ENCODE data around the gene ADRA2B. TPM values are rescaled to one million over a fixed set of nuclear protein-coding genes. Genes with fewer than 3 reads are reported as not detected.

The ADRA2B gene
- polyA plus RNA-seq, 4 donors: 0.69 to 1.5 TPM; not detected in 2

- H3K9me3 ChIP-seq (ENCODE audit: control insufficient read depth in 2 of 2, insufficient read depth in 1 of 2, low read depth in 1 of 2, low read length in 1 of 2): no peaks in the 10 kb centered on the region
- peaks cover 0 to 9% (median 0%) of the 10 kb centered on the region in 3 donors for H3K36me3 ChIP-seq (ENCODE audit: control insufficient read depth in 3 of 3, insufficient read depth in 2 of 3, low read depth in 1 of 3, low read length in 3 of 3)
- peaks cover 0 to 31% (median 0%) of the 10 kb centered on the region in 3 donors for H3K4me1 ChIP-seq (ENCODE audit: control insufficient read depth in 3 of 3, insufficient read depth in 2 of 3, low read depth in 1 of 3, low read length in 2 of 3)
- 51 to 62% (median 57%) methylated on average over 15 to 20 of the region's 20 CpGs for WGBS, 3 donors
- DNase-seq: peak in 1 of 2 donors; percentile 58
- no peak overlapping the region for H3K4me3 ChIP-seq (ENCODE audit: low read depth in 1 of 3, low read length in 3 of 3)
- FAIRE-seq: no peak
- peaks cover 0 to 5% (median 0%) of the 10 kb centered on the region in 3 donors for H3K27me3 ChIP-seq (ENCODE audit: control insufficient read depth in 3 of 3, insufficient read depth in 3 of 3, low read length in 3 of 3)
- H3K27ac ChIP-seq (ENCODE audit: low read depth in 1 of 3, low read length in 2 of 3): peak overlapping the region in 2 of 3 donors; percentile 61 to 89
Measured at GRCh38 chr2:96146153-96146880, 29.9 kb upstream of the ADRA2B start.

GRCh38 chr2:96145848-96146152 is 29.4 kb upstream of the ADRA2B start:
- Histone ChIP-seq H3K27ac (ENCODE audit: low read depth in 1 of 3, low read length in 2 of 3) (peak overlapping the region in 2 of 3 donors; percentile 61 to 89), H3K4me1 (ENCODE audit: control insufficient read depth in 3 of 3, insufficient read depth in 2 of 3, low read depth in 1 of 3, low read length in 2 of 3) (peaks cover 0 to 31% (median 0%) of the 10 kb centered on the region in 3 donors), H3K27me3 (ENCODE audit: control insufficient read depth in 3 of 3, insufficient read depth in 3 of 3, low read length in 3 of 3) (peaks cover 0 to 5% (median 0%) of the 10 kb centered on the region in 3 donors), H3K9me3 (ENCODE audit: control insufficient read depth in 2 of 2, insufficient read depth in 1 of 2, low read depth in 1 of 2, low read length in 1 of 2) (no peaks in the 10 kb centered on the region), H3K36me3 (ENCODE audit: control insufficient read depth in 3 of 3, insufficient read depth in 2 of 3, low read depth in 1 of 3, low read length in 3 of 3) (peaks cover 0 to 9% (median 0%) of the 10 kb centered on the region in 3 donors), H3K4me3 (ENCODE audit: low read depth in 1 of 3, low read length in 3 of 3) (peak overlapping the region in 1 of 3 donors; percentile 50)
- WGBS, 3 donors: 39 to 54% (median 44%) methylated on average over 3 of the region's 3 CpGs
- FAIRE-seq (no peak), DNase-seq (no peak)

GRCh38 chr2:96145036-96145847 is 28.9 kb upstream of the ADRA2B start, which contains the start of gene DUSP2:
Gene DUSP2, minus strand, starts transcription at chr2:96145440. Its CDS starts 86 bp downstream, at chr2:96145354.
- peaks cover 0 to 31% (median 0%) of the 10 kb centered on the region in 3 donors for H3K4me1 ChIP-seq (ENCODE audit: control insufficient read depth in 3 of 3, insufficient read depth in 2 of 3, low read depth in 1 of 3, low read length in 2 of 3)
- 2 to 4% (median 3%) methylated on average over 36 to 94 of the region's 94 CpGs for WGBS, 3 donors
- no peak for FAIRE-seq
- DNase-seq: peak; percentile 67 to 89
- H3K27ac ChIP-seq (ENCODE audit: low read depth in 1 of 3, low read length in 2 of 3): peak within 1 kb of the TSS in 2 of 3 donors; percentile 61 to 89
- H3K36me3 ChIP-seq (ENCODE audit: control insufficient read depth in 3 of 3, insufficient read depth in 2 of 3, low read depth in 1 of 3, low read length in 3 of 3): peaks cover 0 to 9% (median 0%) of the 10 kb centered on the region in 3 donors
- no peaks in the 10 kb centered on the region for H3K9me3 ChIP-seq (ENCODE audit: control insufficient read depth in 2 of 2, insufficient read depth in 1 of 2, low read depth in 1 of 2, low read length in 1 of 2)
- H3K27me3 ChIP-seq (ENCODE audit: control insufficient read depth in 3 of 3, insufficient read depth in 3 of 3, low read length in 3 of 3): peaks cover 0 to 5% (median 0%) of the 10 kb centered on the region in 3 donors
- H3K4me3 ChIP-seq (ENCODE audit: low read depth in 1 of 3, low read length in 3 of 3): peak within 1 kb of the TSS; percentile 34 to 51 (median 50)

GRCh38 chr2:96144481-96145035 is 28.2 kb upstream of the ADRA2B start:
- peaks cover 0 to 31% (median 0%) of the 10 kb centered on the region in 3 donors for H3K4me1 ChIP-seq (ENCODE audit: control insufficient read depth in 3 of 3, insufficient read depth in 2 of 3, low read depth in 1 of 3, low read length in 2 of 3)
- H3K27me3 ChIP-seq (ENCODE audit: control insufficient read depth in 3 of 3, insufficient read depth in 3 of 3, low read length in 3 of 3): peaks cover 0 to 5% (median 0%) of the 10 kb centered on the region in 3 donors
- H3K9me3 ChIP-seq (ENCODE audit: control insufficient read depth in 2 of 2, insufficient read depth in 1 of 2, low read depth in 1 of 2, low read length in 1 of 2): no peaks in the 10 kb centered on the region
- 9 to 18% (median 11%) methylated on average over 26 to 35 of the region's 35 CpGs for WGBS, 3 donors
- peak overlapping the region in 1 of 3 donors; percentile 55 for H3K27ac ChIP-seq (ENCODE audit: low read depth in 1 of 3, low read length in 2 of 3)
- peak overlapping the region; percentile 34 to 51 (median 50) for H3K4me3 ChIP-seq (ENCODE audit: low read depth in 1 of 3, low read length in 3 of 3)
- DNase-seq (peak in 1 of 2 donors; percentile 15), FAIRE-seq (no peak)
- peaks cover 0 to 9% (median 0%) of the 10 kb centered on the region in 3 donors for H3K36me3 ChIP-seq (ENCODE audit: control insufficient read depth in 3 of 3, insufficient read depth in 2 of 3, low read depth in 1 of 3, low read length in 3 of 3)

GRCh38 chr2:96143848-96144480 is 27.6 kb upstream of the ADRA2B start:
- H3K27me3 ChIP-seq (ENCODE audit: control insufficient read depth in 3 of 3, insufficient read depth in 3 of 3, low read length in 3 of 3): peaks cover 0 to 5% (median 0%) of the 10 kb centered on the region in 3 donors
- DNase-seq (no peak), FAIRE-seq (no peak)
- H3K4me3 ChIP-seq (ENCODE audit: low read depth in 1 of 3, low read length in 3 of 3): peak overlapping the region; percentile 34 to 51 (median 50)
- H3K27ac ChIP-seq (ENCODE audit: low read depth in 1 of 3, low read length in 2 of 3): peak overlapping the region in 1 of 3 donors; percentile 55
- peaks cover 0 to 9% (median 0%) of the 10 kb centered on the region in 3 donors for H3K36me3 ChIP-seq (ENCODE audit: control insufficient read depth in 3 of 3, insufficient read depth in 2 of 3, low read depth in 1 of 3, low read length in 3 of 3)
- H3K9me3 ChIP-seq (ENCODE audit: control insufficient read depth in 2 of 2, insufficient read depth in 1 of 2, low read depth in 1 of 2, low read length in 1 of 2): no peaks in the 10 kb centered on the region
- peaks cover 0 to 33% (median 0%) of the 10 kb centered on the region in 3 donors for H3K4me1 ChIP-seq (ENCODE audit: control insufficient read depth in 3 of 3, insufficient read depth in 2 of 3, low read depth in 1 of 3, low read length in 2 of 3)
- WGBS, 3 donors: 68 to 86% (median 75%) methylated on average over 16 to 23 of the region's 23 CpGs

GRCh38 chr2:96143231-96143847 is 27.0 kb upstream of the ADRA2B start:
- no peak for DNase-seq
- peak overlapping the region in 1 of 3 donors; percentile 2 for H3K4me3 ChIP-seq (ENCODE audit: low read depth in 1 of 3, low read length in 3 of 3)
- H3K4me1 ChIP-seq (ENCODE audit: control insufficient read depth in 3 of 3, insufficient read depth in 2 of 3, low read depth in 1 of 3, low read length in 2 of 3): peaks cover 0 to 32% (median 0%) of the 10 kb centered on the region in 3 donors
- H3K27ac ChIP-seq (ENCODE audit: low read depth in 1 of 3, low read length in 2 of 3): no peak overlapping the region
- H3K27me3 ChIP-seq (ENCODE audit: control insufficient read depth in 3 of 3, insufficient read depth in 3 of 3, low read length in 3 of 3): peaks cover 0 to 5% (median 0%) of the 10 kb centered on the region in 3 donors
- WGBS, 3 donors: 69 to 76% (median 73%) methylated on average over 10 of the region's 10 CpGs
- no peak for FAIRE-seq
- H3K36me3 ChIP-seq (ENCODE audit: control insufficient read depth in 3 of 3, insufficient read depth in 2 of 3, low read depth in 1 of 3, low read length in 3 of 3): peaks cover 0 to 9% (median 0%) of the 10 kb centered on the region in 3 donors
- H3K9me3 ChIP-seq (ENCODE audit: control insufficient read depth in 2 of 2, insufficient read depth in 1 of 2, low read depth in 1 of 2, low read length in 1 of 2): no peaks in the 10 kb centered on the region

GRCh38 chr2:96142217-96143113 is 26.1 kb upstream of the ADRA2B start:
- peaks cover 0 to 5% (median 0%) of the 10 kb centered on the region in 3 donors for H3K27me3 ChIP-seq (ENCODE audit: control insufficient read depth in 3 of 3, insufficient read depth in 3 of 3, low read length in 3 of 3)
- no peak for DNase-seq
- WGBS, 3 donors: 77 to 85% (median 84%) methylated on average over 25 to 26 of the region's 26 CpGs
- H3K4me1 ChIP-seq (ENCODE audit: control insufficient read depth in 3 of 3, insufficient read depth in 2 of 3, low read depth in 1 of 3, low read length in 2 of 3): peaks cover 0 to 35% (median 0%) of the 10 kb centered on the region in 3 donors
- no peaks in the 10 kb centered on the region for H3K9me3 ChIP-seq (ENCODE audit: control insufficient read depth in 2 of 2, insufficient read depth in 1 of 2, low read depth in 1 of 2, low read length in 1 of 2)
- FAIRE-seq: no peak
- peaks cover 0 to 9% (median 0%) of the 10 kb centered on the region in 3 donors for H3K36me3 ChIP-seq (ENCODE audit: control insufficient read depth in 3 of 3, insufficient read depth in 2 of 3, low read depth in 1 of 3, low read length in 3 of 3)
- H3K27ac ChIP-seq (ENCODE audit: low read depth in 1 of 3, low read length in 2 of 3): no peak overlapping the region
- H3K4me3 ChIP-seq (ENCODE audit: low read depth in 1 of 3, low read length in 3 of 3): no peak overlapping the region
